K562 (cell line): ENCODE data around the gene POLR3K. TPM values are rescaled to one million over a fixed set of nuclear protein-coding genes. Genes with fewer than 3 reads are reported as not detected.

ENCODE experiments used
- ATAC-seq: fragments of 200-7000 bp; cut with Tn5 transposase; 3 replicates; pipeline ENCODE4 v1.9.1; 2020; ENCODE audit warnings: moderate library complexity
- Bru-seq: library from RNA; stranded (reverse); fragments of 400-500 nt; gene quantifications from one replicate; lab custom pipeline; 2021; lab: Mats Ljungman, UMichigan
- BruChase-seq, 2 experiments: library from RNA; stranded (reverse); fragments of 400-500 nt; gene quantifications; one replicate each; lab custom pipeline; 2021; lab: Mats Ljungman, UMichigan
- BruUV-seq: library from RNA; stranded (reverse); fragments of 400-500 nt; replicated peaks from 2 replicates; lab custom pipeline; 2021; lab: Mats Ljungman, UMichigan
- CTCF ChIA-PET: fragments of 300-600 bp; formaldehyde crosslinking; extraction: SDS; loops from one replicate; lab custom pipeline; 2021; ENCODE audit warnings: low intra/inter-chr PET ratio; lab: Yijun Ruan, JAX
- POLR2A ChIA-PET: fragments of 300-600, 350-650 bp; sonication (Branson Sonifier 250); formaldehyde crosslinking; extraction: SDS; loops from one replicate; lab custom pipeline; 2021; ENCODE audit warnings: antibody characterized with exemption, inconsistent platforms; lab: Yijun Ruan, JAX
- DNase-seq, 4 experiments: peaks; one replicate each; pipeline versions ENCODE4 v3.0.0 to v3.0.0-alpha.2; 2011 to 2018; ENCODE audit warnings: low spot score in 3 of 4, mixed read lengths in 3 of 4; ENCODE audit errors: extremely low read depth in 1 of 4
- FAIRE-seq: peaks from 2 replicates; lab custom pipeline; 2011; peaks lifted over from hg19 to GRCh38; lab: Jason Lieb, UNC
- H2AFZ ChIP-seq: 2 replicates; pipeline ENCODE4 v1.6.0; 2011; ENCODE audit warnings: low read depth, low read length, control low read depth, inconsistent platforms
- H3K27ac ChIP-seq: fragments of 200-600 bp; 3 replicates; pipeline ENCODE4 v1.8.0; 2011; ENCODE audit warnings: low read depth, mild to moderate bottlenecking, control low read depth, inconsistent platforms, low read length, moderate library complexity, mixed read lengths; ENCODE audit errors: extremely low read depth
- H3K27me3 ChIP-seq, 2 experiments: fragments of 300-600 bp in 1 of 2; 2 replicates in 1 of 2; 3 replicates in 1 of 2; pipeline versions ENCODE4 v1.6.0 to v1.8.0; 2011; ENCODE audit warnings: inconsistent platforms in 2 of 2, low read length in 2 of 2, mild to moderate bottlenecking in 1 of 2, mixed read lengths in 1 of 2, moderate library complexity in 1 of 2; ENCODE audit not compliant: control insufficient read depth in 2 of 2, insufficient read depth in 2 of 2
- H3K36me3 ChIP-seq: fragments of 300-600 bp; 3 replicates; pipeline ENCODE4 v1.8.0; 2011; ENCODE audit warnings: mild to moderate bottlenecking, low read length, inconsistent platforms; ENCODE audit not compliant: control insufficient read depth, insufficient read depth
- H3K4me1 ChIP-seq, 2 experiments: fragments of 200-600 bp in 1 of 2; replicated peaks in 1 of 2; 2 replicates in 1 of 2; 3 replicates in 1 of 2; pipeline versions ENCODE4 v1.5.1 to v1.8.0; 2011; ENCODE audit warnings: inconsistent platforms in 2 of 2, low read length in 2 of 2, mild to moderate bottlenecking in 1 of 2, mixed read lengths in 1 of 2, moderate library complexity in 1 of 2; ENCODE audit not compliant: control insufficient read depth in 2 of 2, insufficient read depth in 2 of 2
- H3K4me2 ChIP-seq: 2 replicates; pipeline ENCODE4 v1.6.1; 2011; ENCODE audit warnings: low read length, control low read depth, inconsistent platforms, mixed read lengths; ENCODE audit not compliant: insufficient read depth
- H3K4me3 ChIP-seq: fragments of 200-600 bp; sonication (generic), shearing (Covaris generic); 2 replicates; pipeline ENCODE4 v1.5.1; 2016; ENCODE audit warnings: control low read depth, inconsistent platforms
- H3K79me2 ChIP-seq: fragments of 200-600 bp; 3 replicates; pipeline ENCODE4 v1.8.0; 2011; ENCODE audit warnings: low read length, inconsistent platforms; ENCODE audit not compliant: control insufficient read depth, insufficient read depth
- H3K9ac ChIP-seq, 2 experiments: 2 replicates each; pipeline versions ENCODE4 v1.6.0 to v1.6.1; 2011; ENCODE audit warnings: low read depth in 2 of 2, low read length in 2 of 2, control low read depth in 1 of 2, inconsistent platforms in 1 of 2, mild to moderate bottlenecking in 1 of 2, mixed read lengths in 1 of 2; ENCODE audit not compliant: insufficient read depth in 1 of 2
- H3K9me1 ChIP-seq: one replicate; pipeline ENCODE4 v1.6.0; 2011; ENCODE audit warnings: inconsistent platforms, mild to moderate bottlenecking, low read length, moderate library complexity; ENCODE audit not compliant: control insufficient read depth, insufficient read depth
- H3K9me3 ChIP-seq: replicated peaks from 2 replicates; pipeline ENCODE4 v1.5.1; 2011; ENCODE audit warnings: low read depth, low read length, inconsistent platforms; ENCODE audit not compliant: control insufficient read depth, insufficient read depth
- H4K20me1 ChIP-seq: replicated peaks from 2 replicates; pipeline ENCODE4 v1.6.1; 2011; ENCODE audit warnings: low read length, inconsistent platforms, mixed read lengths; ENCODE audit not compliant: control insufficient read depth, insufficient read depth
- CGGBP1 ChIP-seq: fragments of 250-450 bp; sonication (Bioruptor Pico); IDR thresholded peaks from 2 replicates; pipeline ENCODE4 v1.9.0; 2021; ENCODE audit warnings: mild to moderate bottlenecking
- MNT ChIP-seq, 2 experiments: fragments of 450-650 bp; conservative IDR thresholded peaks; 2 replicates each; pipeline ENCODE4 v1.6.1; 2017; ENCODE audit warnings: mild to moderate bottlenecking in 2 of 2, moderate library complexity in 2 of 2
- MYBL2 ChIP-seq, 2 experiments: fragments of 450-650 bp in 1 of 2; sonication (generic) in 1 of 2; formaldehyde crosslinking in 1 of 2; IDR thresholded peaks; 2 replicates each; pipeline versions ENCODE4 v1.6.1 to v1.8.1; 2017 to 2022; ENCODE audit warnings: borderline replicate concordance in 1 of 2, inconsistent platforms in 1 of 2, low read depth in 1 of 2, mild to moderate bottlenecking in 1 of 2, missing genetic modification reagents in 1 of 2, moderate library complexity in 1 of 2
- SMARCE1 ChIP-seq: fragments of 450-650 bp; IDR thresholded peaks from 2 replicates; pipeline ENCODE4 v1.7.1; 2016; ENCODE audit warnings: mild to moderate bottlenecking
- TEAD2 ChIP-seq: fragments of 450-650 bp; IDR thresholded peaks from 2 replicates; pipeline ENCODE4 v1.6.1; 2016; ENCODE audit warnings: missing genetic modification characterization, control low read depth, missing compliant biosample characterization
- THRAP3 ChIP-seq: fragments of 450-650 bp; IDR thresholded peaks from 2 replicates; pipeline ENCODE4 v1.6.1; 2016; ENCODE audit warnings: mild to moderate bottlenecking, inconsistent platforms, borderline replicate concordance
- ZNF518B ChIP-seq: fragments of 250-450 bp; sonication (Bioruptor Pico); IDR thresholded peaks from 2 replicates; pipeline ENCODE4 v1.5.0; 2021; ENCODE audit warnings: mild to moderate bottlenecking, moderate library complexity
- ZNF707 ChIP-seq: fragments of 250-450 bp; sonication (Bioruptor Pico); conservative IDR thresholded peaks from 2 replicates; pipeline ENCODE4 v1.8.0; 2022; ENCODE audit warnings: inconsistent platforms, mild to moderate bottlenecking, moderate library complexity
- WGBS: fragments of 100-300 bp; shearing (Covaris generic); methylation state at CpG from one replicate; pipeline ENCODE4 v1.1.6; 2016; ENCODE audit warnings: low coverage, mixed read lengths; ENCODE audit not compliant: insufficient coverage; ENCODE audit errors: missing lambda C conversion rate; 5-methylcytosine and 5-hydroxymethylcytosine counted together
- in situ Hi-C: fragments of 300-500 bp; cut with MboI; formaldehyde crosslinking; loops from 4 replicates; pipeline ENCODE4 v1.15.0; 2018; ENCODE audit warnings: inconsistent platforms, mixed read lengths
- intact Hi-C: fragments of 100-400 bp; cut with micrococcal nuclease; formaldehyde crosslinking; loops from 2 replicates; pipeline ENCODE4 v1.14.2; 2022
- long read RNA-seq, 3 experiments: library from polyadenylated mRNA in 2 of 3; library from RNA in 1 of 3; unstranded in 2 of 3; stranded (forward) in 1 of 3; transcript quantifications; one replicate each; pipeline ENCODE4 v2.0.0, GENCODE V29; 2019 to 2022
- polyA minus RNA-seq, 3 experiments: library from RNA; depleted of rRNA, polyadenylated mRNA; stranded (reverse); fragments of >200 nt; gene quantifications; 2 replicates each; pipeline ENCODE4 v1.2.3, GENCODE V29; 2011
- polyA plus RNA-seq, 8 experiments: library from polyadenylated mRNA; depleted of rRNA in 4 of 8; stranded (reverse) in 5 of 8; unstranded in 3 of 8; fragments of >200 nt; fragmentation: Nextera tagmentation in 2 of 8; fragmentation: Illumina TruSeq in 1 of 8; extraction: Ambion mirVana in 2 of 8; extraction: Trizol in 1 of 8; gene quantifications; 2 replicates each; pipeline versions ENCODE4 v1.2.1 to v1.2.3, GENCODE V29; 2011 to 2014; ENCODE audit warnings: inconsistent platforms in 1 of 8, missing spikeins in 1 of 8
- total RNA-seq, 7 experiments: library from RNA; depleted of rRNA in 6 of 7; stranded (reverse); fragments of >200 nt in 6 of 7; fragmentation: Illumina TruSeq in 2 of 7; extraction: Trizol in 2 of 7; gene quantifications; 2 replicates each; pipeline versions ENCODE4 v1.2.1 to v1.2.3, GENCODE V29; 2011 to 2021; ENCODE audit warnings: low replicate concordance in 1 of 7

Gene POLR3K
- total RNA-seq (2011; cell fraction: chromatin; rRNA removed; ENCODE audit: low replicate concordance) = 53.1 and 79.0 TPM in 2 replicates
- total RNA-seq (2011; cell fraction: nucleolus; rRNA removed) = 47.2 and 48.0 TPM in 2 replicates
- 66.1 and 91.1 TPM in 2 replicates for total RNA-seq (2011; cell fraction: nucleoplasm; rRNA removed)
- total RNA-seq (2014; rRNA removed) = 62.7 and 65.7 TPM in 2 replicates
- 46.3 and 53.5 TPM in 2 replicates for total RNA-seq (2014; rRNA removed; fragmentation: Illumina TruSeq; extraction: Trizol)
- total RNA-seq (2015; rRNA removed; fragmentation: Illumina TruSeq; extraction: Trizol) = 42.1 and 43.7 TPM in 2 replicates
- total RNA-seq (2021) = 86.7 and 90.9 TPM in 2 replicates
- 86.0 and 95.2 TPM in 2 replicates for polyA plus RNA-seq (2011; rRNA removed)
- 138 TPM in 2 replicates for polyA plus RNA-seq (2011; cell fraction: cytosol; rRNA removed)
- 48.9 and 51.4 TPM in 2 replicates for polyA plus RNA-seq (2011; cell fraction: nucleus; rRNA removed)
- 55.3 and 115 TPM in 2 replicates for polyA plus RNA-seq (2012)
- polyA plus RNA-seq (2014; fragmentation: Illumina TruSeq; extraction: Trizol) = 68.2 and 81.3 TPM in 2 replicates
- polyA plus RNA-seq (2014; fragmentation: Nextera tagmentation; extraction: Ambion mirVana) = 100 to 1,000 TPM; 304 to 315 TPM
- polyA plus RNA-seq (2014; rRNA removed) = 120 and 135 TPM in 2 replicates
- 81.3 and 98.4 TPM in 2 replicates for polyA minus RNA-seq (2011; rRNA and poly(A)+ RNA removed)
- 37.8 and 43.4 TPM in 2 replicates for polyA minus RNA-seq (2011; cell fraction: cytosol; rRNA and poly(A)+ RNA removed)
- polyA minus RNA-seq (2011; cell fraction: nucleus; rRNA and poly(A)+ RNA removed) = 17.2 and 28.0 TPM in 2 replicates
- percentile 86 among the genes with signal in this experiment for Bru-seq, nascent RNA
- percentile 84 among the genes with signal in this experiment for BruChase-seq, experiment 1, labeled RNA remaining after a 2-hour chase
- percentile 82 among the genes with signal in this experiment for BruChase-seq, experiment 2, labeled RNA remaining after a 6-hour chase
- long read RNA-seq, experiment 1, transcript POLR3K-202 (2 exons, 907 nt) = minor isoform, 9 of 370 reads
- long read RNA-seq, experiment 1, transcript POLR3K-201 (3 exons, 1,392 nt) = major isoform, 248 of 370 reads
- long read RNA-seq, experiment 1, partial matches to known transcripts = 0 of 370 reads
- long read RNA-seq, experiment 1, other reads (novel, unspliced or antisense) = 113 of 370 reads
- long read RNA-seq, experiment 2, transcript POLR3K-201 (3 exons, 1,392 nt) = major isoform, 125 of 128 reads
- long read RNA-seq, experiment 2, partial matches to known transcripts = 2 of 128 reads
- long read RNA-seq, experiment 2, other reads (novel, unspliced or antisense) = 1 of 128 reads
- long read RNA-seq, experiment 3, transcript POLR3K-201 (3 exons, 1,392 nt) = major isoform, 229 of 236 reads
- long read RNA-seq, experiment 3, partial matches to known transcripts = 0 of 236 reads
- long read RNA-seq, experiment 3, other reads (novel, unspliced or antisense) = 6 of 236 reads

GRCh38 chr16:53346-54236 lies at the start of gene POLR3K, which contains the start of gene SNRNP25:
Gene POLR3K, minus strand, starts transcription at chr16:53608. Its CDS starts 22 bp downstream, at chr16:53586.
Gene SNRNP25, plus strand, starts transcription at chr16:53828. Its CDS starts 189 bp downstream, at chr16:54017.
- intact Hi-C loops = no loop called here
- Histone ChIP-seq H3K36me3 (peaks cover 66% of the 10 kb centered on the region), H3K4me2 (peak within 1 kb of the TSS; percentile 94), H3K9me3 (no peaks in the 10 kb centered on the region), H3K79me2 (peaks cover 72% of the 10 kb centered on the region), H2AFZ (peak within 1 kb of the TSS; percentile 85), H3K4me3 (peak within 1 kb of the TSS; percentile 92), H4K20me1 (no peaks in the 10 kb centered on the region; the same call in none of the 2 replicates), H3K9me1 (peaks cover under 1% of the 10 kb centered on the region), H3K27ac (peak within 1 kb of the TSS; percentile 90), H3K4me1 (peaks cover 10 to 12% of the 10 kb centered on the region in 2 experiments; a peak in 4 of 5 replicates), H3K27me3 (no peaks in the 10 kb centered on the region), H3K9ac (peak within 1 kb of the TSS; percentile 85 to 98)
- POLR2A ChIA-PET = interaction anchor here (0.7 to 2.1 kb wide), 11 partner anchors 9 to 132 kb away, joined by 3 to 9 read pairs (median 4); partner anchors contain the start of genes HBQ1 and RHBDF1
- CTCF ChIA-PET = no interaction called here
- under 1% methylated on average over 70 of the region's 91 CpGs for WGBS
- in situ Hi-C loops = no loop called here
- DNase-seq = peak; percentile 97 to 99 (median 98)
- BruUV-seq = no TSS peak
- FAIRE-seq = peak; percentile 94
- ATAC-seq = peak; percentile 97
- TF ChIP-seq MYBL2 (IDR thresholded peaks at IDR 0.05; ENCODE audit: low read depth) (no peak), MYBL2 (CRISPR knock-in tag; IDR thresholded peaks at IDR 0.05; ENCODE audit: borderline replicate concordance) (no peak), ZNF707 (CRISPR knock-in tag) (no peak), CGGBP1 (CRISPR knock-in tag) (no peak), ZNF518B (CRISPR knock-in tag) (no peak), MNT (conservative IDR thresholded peaks at IDR 0.05) (peak; percentile 79 to 87), THRAP3 (no peak), TEAD2 (tag) (no peak), SMARCE1 (no peak)
